OCI-LY1 (cell line): ENCODE data around the gene LAMA4.

Experiments
- H2AFZ ChIP-seq: fragments of 200-600 bp; sonication (generic), shearing (Covaris generic); 2 replicates; pipeline ENCODE4 v1.6.0; 2014; ENCODE audit warnings: antibody characterized with exemption, mild to moderate bottlenecking, low read length
- H3F3A ChIP-seq: fragments of 200-600 bp; sonication (generic), shearing (Covaris generic); 2 replicates; pipeline ENCODE4 v1.6.0; 2014; ENCODE audit warnings: mild to moderate bottlenecking, antibody characterized with exemption, low read length, moderate library complexity; ENCODE audit not compliant: insufficient read depth
- H3K27ac ChIP-seq: fragments of 200-600 bp; sonication (generic); 2 replicates; pipeline ENCODE4 v1.5.1; 2014; ENCODE audit warnings: low read length, mixed run types, mild to moderate bottlenecking, low read depth; ENCODE audit not compliant: poor library complexity, severe bottlenecking
- H3K27me3 ChIP-seq: fragments of 200-600 bp; sonication (generic); 2 replicates; pipeline ENCODE4 v1.6.0; 2014; ENCODE audit warnings: antibody characterized with exemption, mild to moderate bottlenecking, low read length, moderate library complexity; ENCODE audit not compliant: insufficient read depth
- H3K36me3 ChIP-seq: fragments of 200-600 bp; sonication (generic); 2 replicates; pipeline ENCODE4 v1.6.1; 2014; ENCODE audit warnings: mild to moderate bottlenecking, antibody characterized with exemption, low read length, moderate library complexity, mixed read lengths; ENCODE audit not compliant: insufficient read depth
- H3K4me1 ChIP-seq: fragments of 200-600 bp; sonication (generic); 2 replicates; pipeline ENCODE4 v1.5.1; 2014; ENCODE audit warnings: mild to moderate bottlenecking, low read length, moderate library complexity; ENCODE audit not compliant: insufficient read depth, severe bottlenecking
- H3K4me2 ChIP-seq: fragments of 200-600 bp; sonication (generic), shearing (Covaris generic); 2 replicates; pipeline ENCODE4 v1.6.1; 2014; ENCODE audit warnings: low read length
- H3K4me3 ChIP-seq: fragments of 200-600 bp; sonication (generic); 2 replicates; pipeline ENCODE4 v1.5.1; 2014; ENCODE audit warnings: low read length, low read depth, mild to moderate bottlenecking, mixed read lengths; ENCODE audit not compliant: poor library complexity, severe bottlenecking
- H3K79me2 ChIP-seq: fragments of 200-600 bp; shearing (Covaris generic); 2 replicates; pipeline ENCODE4 v1.6.1; 2016; ENCODE audit warnings: mixed run types, low read length, mixed read lengths; ENCODE audit not compliant: insufficient read depth
- H3K9ac ChIP-seq: fragments of 200-600 bp; sonication (generic), shearing (Covaris generic); 2 replicates; pipeline ENCODE4 v1.6.1; 2014; ENCODE audit warnings: mild to moderate bottlenecking, low read length, mixed read lengths
- H3K9me2 ChIP-seq: fragments of 200-600 bp; sonication (generic), shearing (Covaris generic); 2 replicates; pipeline ENCODE4 v1.6.1; 2014; ENCODE audit warnings: low read depth, mild to moderate bottlenecking, low read length, mixed read lengths
- H3K9me3 ChIP-seq: fragments of 200-600 bp; shearing (Covaris generic); 2 replicates; pipeline ENCODE4 v1.6.1; 2014; ENCODE audit warnings: low read length, mixed read lengths
- H4K20me1 ChIP-seq: fragments of 200-600 bp; sonication (generic), shearing (Covaris generic); 2 replicates; pipeline ENCODE4 v1.6.0; 2016; ENCODE audit warnings: mild to moderate bottlenecking, low read length; ENCODE audit not compliant: insufficient read depth
- CTCF ChIP-seq: fragments of 200-600 bp; sonication (generic), shearing (Covaris generic); IDR thresholded peaks from 2 replicates; pipeline ENCODE4 v1.5.1; 2017; ENCODE audit warnings: mild to moderate bottlenecking, antibody characterized with exemption, low read length, moderate library complexity, mixed read lengths
- EZH2 ChIP-seq: fragments of 200-600 bp; sonication (generic), shearing (Covaris generic); IDR thresholded peaks from 2 replicates; pipeline ENCODE4 v1.8.0; 2017; ENCODE audit warnings: borderline replicate concordance, mixed run types, mild to moderate bottlenecking, antibody characterized with exemption, low read length, moderate library complexity, mixed read lengths

The LAMA4 gene

GRCh38 chr6:112207776-112208175, 46.6 kb downstream of the LAMA4 start:
- Histone ChIP-seq H3K27ac (no peak overlapping the region), H2AFZ (no peak overlapping the region), H3K36me3 (no peaks in the 10 kb centered on the region), H3K27me3 (no peaks in the 10 kb centered on the region), H3K79me2 (no peaks in the 10 kb centered on the region), H3K9ac (no peak overlapping the region), H3K9me3 (no peaks in the 10 kb centered on the region), H3K4me2 (no peak overlapping the region), H3F3A (no peaks in the 10 kb centered on the region), H3K4me1 (no peaks in the 10 kb centered on the region), H4K20me1 (no peaks in the 10 kb centered on the region), H3K4me3 (no peak overlapping the region), H3K9me2 (no peaks in the 10 kb centered on the region)
- TF ChIP-seq CTCF (no peak), EZH2 (no peak)

GRCh38 chr6:112207131-112207530, 47.2 kb downstream of the LAMA4 start:
- Histone ChIP-seq H3K27me3 (no peaks in the 10 kb centered on the region), H3K9ac (no peak overlapping the region), H3K4me2 (no peak overlapping the region), H4K20me1 (no peaks in the 10 kb centered on the region), H2AFZ (no peak overlapping the region), H3K4me3 (no peak overlapping the region), H3K79me2 (no peaks in the 10 kb centered on the region), H3K9me2 (no peaks in the 10 kb centered on the region), H3F3A (no peaks in the 10 kb centered on the region), H3K36me3 (no peaks in the 10 kb centered on the region), H3K9me3 (no peaks in the 10 kb centered on the region), H3K4me1 (no peaks in the 10 kb centered on the region), H3K27ac (no peak overlapping the region)
- TF ChIP-seq CTCF = no peak
- TF ChIP-seq EZH2 = no peak

GRCh38 chr6:112206110-112206458, 48.3 kb downstream of the LAMA4 start:
- no peaks in the 10 kb centered on the region for H3K9me3 ChIP-seq
- no peaks in the 10 kb centered on the region for H3F3A ChIP-seq
- H3K4me2 ChIP-seq = no peak overlapping the region
- H3K27me3 ChIP-seq = no peaks in the 10 kb centered on the region
- H3K4me3 ChIP-seq = no peak overlapping the region
- H3K36me3 ChIP-seq = no peaks in the 10 kb centered on the region
- H4K20me1 ChIP-seq = no peaks in the 10 kb centered on the region
- H2AFZ ChIP-seq = no peak overlapping the region
- H3K27ac ChIP-seq = no peak overlapping the region
- H3K4me1 ChIP-seq = no peaks in the 10 kb centered on the region
- no peak for TF ChIP-seq EZH2
- no peak for TF ChIP-seq CTCF
- no peak overlapping the region for H3K9ac ChIP-seq
- H3K9me2 ChIP-seq = no peaks in the 10 kb centered on the region
- no peaks in the 10 kb centered on the region for H3K79me2 ChIP-seq
